Right renal cortex interstitium (tissue), 3 donors: ENCODE measurements around the gene CD14. TPM values are rescaled to one million over a fixed set of nuclear protein-coding genes. Genes with fewer than 3 reads are reported as not detected.
A peak's percentile ranks its signal among the peaks of the same experiment; 100 is the strongest.
"Not testable (repeated sequence)": the region's sequence is repeated elsewhere in the genome, so short reads cannot be mapped to it uniquely, and the experiment has no call there.

Experiments used
- DNase-seq, 3 donors: peaks; one replicate each; pipeline ENCODE4 v3.0.0-alpha.2; 2013; ENCODE audit warnings: low read depth in 3 of 3, low spot score in 2 of 3
- polyA plus RNA-seq, 3 donors: library from polyadenylated mRNA; unstranded; fragments of 120-200 nt; gene quantifications; one replicate each; pipeline ENCODE4 v1.2.1, GENCODE V29; 2013; ENCODE audit not compliant: insufficient read length in 3 of 3

The CD14 gene
- 1 to 10 TPM; 5.6 to 7.6 (median 7.5) TPM for polyA plus RNA-seq

DNA sequence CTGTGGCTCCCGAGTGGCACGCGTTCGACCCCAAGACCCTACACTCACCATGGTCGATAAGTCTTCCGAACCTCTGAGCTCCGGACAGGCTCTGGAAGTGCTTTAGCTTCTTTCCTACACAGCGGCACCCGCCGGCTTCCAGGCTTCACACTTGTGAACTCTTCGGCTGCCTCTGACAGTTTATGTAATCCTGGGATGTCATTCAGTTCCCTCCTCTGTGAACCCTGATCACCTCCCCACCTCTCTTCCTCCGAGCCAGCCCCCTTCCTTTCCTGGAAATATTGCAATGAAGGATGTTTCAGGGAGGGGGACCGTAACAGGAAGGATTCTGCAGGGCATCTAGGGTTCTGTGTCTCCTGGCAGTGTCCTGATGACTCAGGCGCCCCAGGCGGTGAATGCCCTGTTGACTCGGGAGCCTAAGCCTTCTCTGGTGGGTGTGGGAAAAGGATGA, at the start of gene CD14:
TSS of gene CD14 (minus strand) at position 155 of the 451 bp plus-strand sequence. CDS start at position 51, 104 bp downstream.
- no peak for DNase-seq

DNA sequence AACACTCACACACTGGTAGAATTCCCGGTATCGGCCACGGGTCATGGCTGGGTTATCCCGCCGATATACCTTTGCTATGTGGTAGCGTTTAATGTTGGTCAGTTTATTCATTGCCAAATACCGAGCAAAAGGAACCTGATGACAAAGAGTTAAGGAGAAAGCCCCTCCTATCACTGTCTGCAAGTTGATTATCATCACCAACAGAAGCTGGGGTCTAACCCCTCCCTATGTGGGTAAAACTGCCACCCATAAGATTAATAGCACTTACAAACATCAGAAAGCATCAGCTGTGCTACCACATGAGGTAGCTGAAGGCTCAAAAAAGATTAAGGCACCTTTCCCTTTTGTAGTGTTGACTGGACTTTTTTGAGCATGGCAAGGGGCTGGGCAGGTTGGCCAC, 46.0 kb upstream of the CD14 start:
- DNase-seq: no peak

- no peak for DNase-seq
Observed at GRCh38 chr5:140677947-140678346, 45.0 kb upstream of the CD14 start.

DNA sequence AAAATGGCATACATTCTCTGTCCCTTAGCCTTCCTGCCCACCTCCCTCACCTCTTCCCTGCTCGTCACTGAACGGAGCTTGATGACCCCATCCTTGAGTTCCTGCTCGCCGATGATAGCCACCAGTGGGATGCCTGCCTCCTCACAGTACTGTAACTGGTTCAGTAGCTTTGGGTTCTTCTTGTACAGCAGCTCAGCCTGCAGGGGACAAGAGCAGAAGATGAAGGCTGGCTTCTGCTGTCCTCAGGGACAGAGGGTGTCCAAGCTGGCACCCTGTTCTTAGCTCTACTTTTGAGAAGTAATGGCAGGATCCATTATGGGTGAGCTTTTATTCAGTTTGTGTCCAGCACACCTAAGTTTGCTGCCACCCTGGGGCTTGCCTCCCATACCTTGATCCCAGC, 41.7 kb upstream of the CD14 start:
- no peak for DNase-seq

DNA sequence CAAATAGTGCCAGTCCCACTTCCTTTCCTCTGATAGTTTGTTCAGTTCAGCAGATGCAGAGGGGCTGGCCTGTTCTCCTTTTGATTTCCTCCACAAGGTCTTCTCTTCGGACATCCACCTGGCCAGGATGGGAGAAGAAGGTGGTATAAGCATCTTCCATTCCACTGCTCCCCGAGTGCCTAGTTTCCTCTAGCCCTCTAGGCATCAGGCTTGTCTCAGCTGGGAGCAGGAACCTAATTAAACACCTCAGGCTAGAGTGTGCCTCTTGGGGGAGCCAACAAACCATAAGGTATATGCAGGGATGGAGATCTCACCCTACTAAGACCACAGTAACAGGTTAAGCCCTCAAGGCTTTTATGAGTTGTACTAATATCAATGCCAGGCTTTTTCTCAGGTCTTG, 41.2 kb upstream of the CD14 start:
- no peak for DNase-seq

DNA sequence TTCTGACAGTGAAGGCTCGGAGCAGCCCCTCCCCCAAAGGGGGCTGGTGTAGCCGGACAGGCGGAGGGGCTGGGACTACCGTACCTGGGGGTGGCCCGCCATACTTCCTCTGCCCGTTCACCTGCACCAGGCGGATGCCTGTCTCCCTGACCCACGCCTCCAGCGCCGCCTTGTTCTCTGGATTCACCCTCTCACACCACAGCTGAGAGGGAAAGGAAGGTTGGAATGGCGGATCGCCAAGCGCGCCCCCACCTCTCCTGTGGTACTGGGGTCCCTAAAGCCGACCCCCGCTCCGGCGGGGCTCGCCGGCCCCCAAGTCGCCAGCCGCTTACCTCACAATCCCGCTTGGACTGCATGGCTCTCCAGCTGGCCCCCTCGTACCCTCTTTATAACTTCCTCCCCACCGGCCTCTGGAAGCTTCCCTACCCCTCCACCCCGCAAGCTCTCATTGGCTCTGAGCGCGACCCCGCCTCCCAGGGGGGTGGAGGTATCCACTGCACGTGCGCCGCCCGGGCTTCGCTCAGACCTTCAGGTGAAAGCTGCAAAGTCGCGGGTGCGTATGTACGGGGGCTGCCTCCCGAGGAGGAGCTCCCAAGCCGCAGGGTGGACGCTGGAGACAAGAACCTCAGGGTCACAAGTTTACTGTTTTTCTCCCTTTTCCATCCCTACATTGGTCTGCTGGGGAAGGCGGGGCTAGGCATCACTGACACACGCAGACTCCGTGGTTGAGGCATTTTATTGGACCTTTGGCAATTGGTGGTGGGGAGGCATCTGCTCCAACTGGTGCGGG, 40.4 kb upstream of the CD14 start, which contains the start of gene DND1:
TSS of gene DND1 (minus strand) at position 390 of the 790 bp plus-strand sequence. CDS start at position 356, 34 bp downstream.
- no peak for DNase-seq

DNA sequence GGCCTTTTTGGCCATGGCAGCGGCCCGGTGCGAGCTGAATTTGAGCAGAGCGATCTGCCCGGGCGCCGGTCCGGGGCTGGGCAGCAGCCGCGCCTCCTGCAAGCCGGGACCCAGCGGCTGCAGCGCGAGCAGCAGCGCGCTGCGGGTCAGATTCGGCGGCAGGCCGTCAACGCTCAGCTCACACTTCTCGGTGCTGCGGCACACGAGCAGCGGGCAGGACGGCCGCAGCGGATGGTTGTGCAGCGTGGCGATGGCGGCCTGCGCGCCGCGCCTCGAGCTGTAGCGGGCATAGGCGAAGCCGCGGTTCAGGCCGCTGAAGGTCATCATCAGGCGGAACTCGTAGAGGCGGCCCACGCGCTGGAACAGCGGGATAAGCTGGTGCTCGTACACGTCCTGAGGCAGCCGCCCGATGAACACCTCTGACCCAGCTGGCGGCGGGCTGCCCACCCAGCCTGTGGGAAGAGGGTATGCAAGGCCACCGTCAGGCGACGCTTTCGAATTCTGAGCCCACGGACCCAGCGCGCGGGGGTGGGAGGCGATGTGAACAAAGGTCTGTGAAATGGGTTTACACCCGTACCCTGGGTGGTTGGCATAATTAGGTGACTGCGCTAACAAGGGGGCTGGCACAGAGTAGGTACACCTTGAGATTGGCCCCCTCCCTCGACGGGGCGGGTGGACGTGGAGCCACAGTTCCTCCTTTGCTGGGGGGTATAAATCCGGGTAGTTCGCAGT, 39.6 kb upstream of the CD14 start:
- DNase-seq: no peak

- no peak for DNase-seq
Observed at GRCh38 chr5:140671472-140672125, 38.6 kb upstream of the CD14 start.

GRCh38 chr5:140671035-140671434, 38.1 kb upstream of the CD14 start:
- not testable (repeated sequence) for DNase-seq

DNA sequence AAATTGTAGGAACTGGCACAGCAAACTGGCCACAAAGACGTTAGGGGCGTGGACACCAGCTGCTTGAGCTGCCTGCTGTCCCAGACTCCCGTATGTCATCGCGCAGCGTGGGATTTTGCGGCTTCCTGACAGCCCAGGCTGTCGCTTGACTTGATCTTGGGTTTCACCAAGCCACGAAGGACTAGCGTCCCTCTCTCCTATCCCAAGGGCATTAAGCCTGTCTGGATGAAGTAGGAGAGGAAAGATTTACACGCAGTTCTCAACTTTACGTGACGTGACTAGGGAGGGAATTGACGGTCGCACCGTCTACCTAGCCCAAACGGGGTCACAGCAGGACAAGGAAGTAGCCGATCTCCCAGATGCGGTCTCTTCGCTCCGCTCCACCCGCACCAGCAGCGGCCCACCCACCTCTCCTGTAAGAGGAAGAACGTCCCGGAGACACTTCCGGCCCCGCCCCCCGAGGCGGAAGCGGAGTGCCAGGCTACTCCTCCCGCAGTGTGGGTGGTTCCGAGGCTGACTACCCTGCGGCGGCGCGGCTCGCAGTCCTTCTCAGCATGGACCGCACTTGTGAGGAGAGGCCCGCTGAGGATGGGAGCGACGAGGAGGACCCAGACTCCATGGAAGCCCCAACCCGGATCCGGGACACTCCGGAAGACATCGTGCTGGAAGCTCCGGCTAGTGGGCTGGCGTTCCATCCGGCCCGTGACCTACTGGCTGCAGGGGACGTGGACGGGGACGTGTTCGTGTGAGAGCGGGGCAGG, 31.6 kb upstream of the CD14 start, which contains the start of gene WDR55:
TSS of gene WDR55 (plus strand) at position 546 of the 761 bp plus-strand sequence. CDS start at position 555, 9 bp downstream.
- peak; percentile 74 to 83 (median 79) for DNase-seq

GRCh38 chr5:140664030-140664358, 31.0 kb upstream of the CD14 start:
- no peak for DNase-seq

GRCh38 chr5:140660371-140660770, 27.4 kb upstream of the CD14 start:
- DNase-seq: not testable (repeated sequence)

GRCh38 chr5:140658870-140659269, 25.9 kb upstream of the CD14 start:
- DNase-seq: no peak

- DNase-seq: no peak
Observed at GRCh38 chr5:140647042-140647419, 14.1 kb upstream of the CD14 start.

DNA sequence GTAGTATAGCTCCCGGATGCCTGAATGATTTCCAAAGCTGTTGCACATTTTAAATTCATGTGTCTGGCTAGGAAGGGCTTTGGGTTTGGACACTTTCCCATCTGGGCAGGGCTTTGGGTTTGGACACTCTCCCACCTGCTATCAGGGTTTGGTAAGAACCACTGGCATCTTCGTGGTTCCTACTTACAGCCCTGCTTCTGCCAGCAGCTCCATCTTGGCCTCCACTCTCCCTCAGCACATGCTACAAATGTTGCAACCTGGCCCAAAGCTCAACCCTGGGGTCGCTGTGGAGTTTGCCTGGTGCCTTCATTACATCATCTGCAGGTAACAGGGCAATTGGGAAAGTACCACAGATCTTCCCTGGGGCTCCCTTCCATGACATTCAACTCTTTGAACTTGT, 9.7 kb upstream of the CD14 start:
- no peak for DNase-seq

DNA sequence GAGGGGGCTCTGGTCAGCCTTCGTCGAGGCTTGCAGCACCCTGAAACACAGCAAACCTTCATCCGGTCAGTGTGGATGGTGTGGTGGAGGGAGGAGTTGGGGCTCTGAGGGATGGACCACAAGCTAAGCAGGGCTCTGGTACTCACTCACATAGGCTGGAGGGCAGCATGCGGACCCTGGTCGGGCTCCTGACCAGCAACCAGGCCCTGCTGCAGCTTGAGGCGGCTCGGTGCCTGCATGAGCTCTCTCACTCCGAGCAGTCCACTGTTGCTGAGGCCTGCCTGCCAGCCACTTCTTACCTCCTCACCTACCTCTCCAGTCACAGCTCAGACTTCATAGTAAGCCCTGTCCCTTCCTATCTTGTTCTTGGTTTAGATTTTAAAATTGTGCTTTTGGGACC, 8.7 kb upstream of the CD14 start:
- no peak for DNase-seq

DNA sequence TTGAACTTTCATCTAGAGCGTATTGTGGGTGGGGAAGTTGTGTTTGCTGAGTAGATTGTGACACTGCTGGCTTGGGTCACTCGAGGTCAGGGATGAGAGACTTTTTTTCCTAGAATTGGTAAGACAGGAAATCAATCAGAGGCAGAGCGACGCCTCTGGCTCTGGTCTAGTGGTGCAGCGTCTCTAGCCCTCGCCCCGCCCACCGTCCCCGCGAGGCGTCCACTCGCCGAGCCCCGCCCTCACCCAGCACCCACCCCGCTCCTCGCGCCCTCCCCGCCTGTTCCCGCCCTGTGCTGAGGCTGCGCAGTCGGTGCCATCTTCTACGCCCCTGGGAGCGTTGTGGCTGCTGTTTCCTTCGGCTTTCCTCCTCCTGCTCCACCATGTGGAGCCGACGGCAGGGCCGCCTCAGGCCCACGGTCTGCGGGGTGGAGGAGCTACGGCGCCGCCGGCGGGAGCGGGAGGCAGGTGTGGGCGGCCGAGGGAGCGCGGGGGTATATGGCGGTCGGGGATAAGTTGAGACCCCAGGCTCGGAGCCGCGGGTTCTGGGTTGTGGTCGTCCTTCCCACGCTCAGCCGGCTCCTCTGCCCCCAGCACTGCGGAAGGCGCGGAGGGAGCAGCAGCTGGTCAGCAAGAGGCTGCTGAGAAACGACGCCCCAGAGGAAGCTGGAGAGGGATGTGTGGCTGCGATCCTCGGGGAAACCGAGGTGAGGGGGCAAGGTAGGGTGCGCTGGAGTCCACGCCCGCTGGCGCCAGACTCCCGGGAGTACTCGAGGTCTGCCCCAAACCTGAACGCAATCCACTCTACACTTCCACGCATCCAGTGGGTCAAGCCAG, 6.4 kb upstream of the CD14 start, which contains the start of gene TMCO6:
TSS of gene TMCO6 (plus strand) at position 304 of the 834 bp plus-strand sequence. CDS start at position 381, 77 bp downstream.
- DNase-seq: peak in 2 of 3 donors; percentile 76 to 84

- peak in 1 of 3 donors; percentile 33 for DNase-seq
Observed at GRCh38 chr5:140638898-140639147, 5.8 kb upstream of the CD14 start.

- DNase-seq: no peak
Observed at GRCh38 chr5:140637371-140638100, 4.6 kb upstream of the CD14 start.
